ENCODE results near the gene OSM. TPM values are rescaled to one million over a fixed set of nuclear protein-coding genes. Genes with fewer than 3 reads are reported as not detected.
"Not testable (repeated sequence)": the region's sequence is repeated elsewhere in the genome, so short reads cannot be mapped to it uniquely, and the experiment has no call there.

The OSM gene
- total RNA-seq, 1 experiment from 2014 or later = not detected

DNA sequence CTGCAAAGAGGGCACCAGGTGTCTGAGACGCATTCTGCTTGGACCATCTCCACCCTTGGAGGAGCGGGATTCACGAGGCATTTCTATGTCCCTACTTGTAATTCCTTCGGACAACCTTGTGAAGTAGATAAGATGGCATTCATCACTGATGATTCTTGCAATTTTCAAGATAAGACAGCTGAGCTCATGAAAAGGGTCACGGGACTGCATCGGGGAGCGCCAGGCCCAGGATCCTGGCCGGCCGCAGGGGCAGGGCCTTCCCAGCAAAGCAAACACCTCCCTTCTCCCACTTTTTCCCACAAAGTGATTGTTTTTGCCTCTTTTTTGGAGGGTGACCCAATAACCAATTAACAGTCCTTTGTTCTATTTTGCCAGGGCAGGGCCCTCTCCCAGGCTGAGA is 28.5 kb downstream of the OSM start:
- Histone ChIP-seq H3K4me3 (ENCODE audit: low read length) (no peak overlapping the region), H3K36me3 (ENCODE audit: insufficient read depth, low read length) (no peaks in the 10 kb centered on the region), H3K9me3 (ENCODE audit: low read length) (no peaks in the 10 kb centered on the region), H3K27ac (ENCODE audit: low read length) (no peak overlapping the region), H3K4me1 (ENCODE audit: low read length) (peaks cover 2% of the 10 kb centered on the region; the same call in 1 of the 2 replicates), H3K9me2 (replicated peaks; ENCODE audit: insufficient read depth, low read length) (no peaks in the 10 kb centered on the region), H3K9ac (ENCODE audit: low read length) (no peak overlapping the region), H4K20me1 (ENCODE audit: insufficient read depth, low read depth, low read length) (no peaks in the 10 kb centered on the region), H3K27me3 (ENCODE audit: low read length) (no peaks in the 10 kb centered on the region), H2AFZ (ENCODE audit: low read length) (no peak overlapping the region), H3K79me2 (ENCODE audit: low read length) (no peaks in the 10 kb centered on the region), H3K4me2 (ENCODE audit: low read depth, low read length, poor library complexity, severe bottlenecking) (no peak overlapping the region)
- no peak for DNase-seq

DNA sequence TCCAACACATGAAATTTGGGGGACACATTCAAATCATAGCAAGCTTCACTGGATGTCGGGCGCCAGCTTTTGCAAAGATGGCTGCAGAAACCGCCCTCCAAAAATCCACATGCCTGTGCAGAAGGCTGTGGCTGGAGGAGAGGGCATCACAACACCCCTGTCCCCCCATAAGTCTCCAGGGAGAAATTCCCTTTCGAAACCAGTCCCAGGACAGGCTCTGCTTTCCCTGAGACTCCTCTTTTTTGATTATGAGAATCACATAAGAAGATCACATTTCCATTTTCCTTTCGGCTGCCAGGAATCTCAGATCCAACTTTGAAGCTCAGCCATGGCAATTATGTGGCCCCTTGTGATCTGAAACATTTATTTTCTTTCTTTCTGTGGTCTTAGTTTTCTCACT is 29.8 kb downstream of the OSM start:
- H3K9me3 ChIP-seq (ENCODE audit: low read length) = no peaks in the 10 kb centered on the region
- peaks cover 2% of the 10 kb centered on the region; the same call in 1 of the 2 replicates for H3K4me1 ChIP-seq (ENCODE audit: low read length)
- H3K27ac ChIP-seq (ENCODE audit: low read length) = no peak overlapping the region
- DNase-seq = no peak
- no peak overlapping the region for H3K4me3 ChIP-seq (ENCODE audit: low read length)
- H3K4me2 ChIP-seq (ENCODE audit: low read depth, low read length, poor library complexity, severe bottlenecking) = no peak overlapping the region
- H3K36me3 ChIP-seq (ENCODE audit: insufficient read depth, low read length) = no peaks in the 10 kb centered on the region
- H3K9me2 ChIP-seq (replicated peaks; ENCODE audit: insufficient read depth, low read length) = no peaks in the 10 kb centered on the region
- no peak overlapping the region for H3K9ac ChIP-seq (ENCODE audit: low read length)
- H3K27me3 ChIP-seq (ENCODE audit: low read length) = no peaks in the 10 kb centered on the region
- H4K20me1 ChIP-seq (ENCODE audit: insufficient read depth, low read depth, low read length) = no peaks in the 10 kb centered on the region
- no peaks in the 10 kb centered on the region for H3K79me2 ChIP-seq (ENCODE audit: low read length)
- no peak overlapping the region for H2AFZ ChIP-seq (ENCODE audit: low read length)

DNA sequence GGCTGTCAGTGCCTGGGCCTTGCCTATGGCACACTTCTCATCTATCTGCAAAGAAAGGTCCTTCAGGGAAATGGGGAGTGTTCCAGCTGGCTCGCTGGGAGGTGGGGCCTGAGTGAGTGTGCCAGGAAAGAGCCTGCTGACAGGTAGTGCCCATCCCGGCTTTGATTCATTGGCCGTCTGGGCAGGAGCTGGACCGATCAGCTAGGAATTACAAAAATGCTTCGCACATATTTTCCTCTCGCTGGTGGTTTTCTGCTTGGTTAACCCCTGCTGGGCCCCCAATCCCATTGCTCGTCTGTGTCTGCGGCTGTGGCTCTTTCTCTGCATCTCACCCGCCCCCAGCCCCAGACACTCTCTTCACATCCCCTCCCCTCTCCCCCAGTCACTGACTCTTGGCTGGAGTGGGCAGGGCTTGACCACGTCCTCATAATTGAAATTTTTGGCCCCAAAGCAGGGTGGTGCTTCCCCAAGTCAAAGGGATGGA is 30.9 kb downstream of the OSM start:
- no peak overlapping the region for H2AFZ ChIP-seq (ENCODE audit: low read length)
- no peaks in the 10 kb centered on the region; the same call in 1 of the 2 replicates for H3K4me1 ChIP-seq (ENCODE audit: low read length)
- no peaks in the 10 kb centered on the region for H3K36me3 ChIP-seq (ENCODE audit: insufficient read depth, low read length)
- H3K27ac ChIP-seq (ENCODE audit: low read length) = no peak overlapping the region
- H4K20me1 ChIP-seq (ENCODE audit: insufficient read depth, low read depth, low read length) = no peaks in the 10 kb centered on the region
- no peaks in the 10 kb centered on the region for H3K9me3 ChIP-seq (ENCODE audit: low read length)
- no peak overlapping the region for H3K4me3 ChIP-seq (ENCODE audit: low read length)
- no peak for DNase-seq
- H3K79me2 ChIP-seq (ENCODE audit: low read length) = no peaks in the 10 kb centered on the region
- H3K9ac ChIP-seq (ENCODE audit: low read length) = no peak overlapping the region
- no peaks in the 10 kb centered on the region for H3K27me3 ChIP-seq (ENCODE audit: low read length)
- H3K9me2 ChIP-seq (replicated peaks; ENCODE audit: insufficient read depth, low read length) = no peaks in the 10 kb centered on the region
- H3K4me2 ChIP-seq (ENCODE audit: low read depth, low read length, poor library complexity, severe bottlenecking) = no peak overlapping the region

DNA sequence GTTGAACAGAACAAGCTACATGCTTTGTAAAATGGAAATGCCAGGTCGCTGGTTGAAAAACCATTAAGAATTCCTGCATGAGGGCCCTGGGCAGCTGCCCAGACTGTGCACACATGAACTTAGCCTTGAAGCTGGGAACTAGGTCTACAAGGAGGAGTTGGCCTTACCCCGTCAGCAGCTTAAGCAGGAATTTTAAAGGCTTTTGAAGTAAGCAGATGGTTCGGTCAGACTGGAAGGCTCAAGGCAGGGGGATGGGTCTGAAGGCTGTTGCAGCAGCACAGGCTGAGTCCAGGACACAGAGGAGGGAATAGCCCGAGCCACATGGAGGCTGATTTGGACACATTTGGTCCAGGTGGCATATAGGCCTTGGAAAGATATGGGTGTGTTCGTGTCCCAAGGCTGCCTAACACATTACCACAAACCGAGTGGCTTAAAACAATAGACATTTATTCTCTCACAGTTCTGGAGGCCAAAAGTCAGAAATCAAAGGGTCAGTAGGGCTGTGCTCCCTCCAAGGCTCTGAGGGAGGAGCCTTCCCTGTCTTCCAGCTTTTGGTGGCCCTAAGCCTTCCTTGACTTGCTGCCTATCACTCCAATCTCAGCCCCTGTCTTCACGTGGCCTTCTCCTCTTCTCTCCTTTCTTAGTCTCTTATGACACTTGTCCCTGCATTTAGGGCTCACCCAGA is 31.7 kb downstream of the OSM start:
- Histone ChIP-seq H3K36me3 (ENCODE audit: insufficient read depth, low read length) (no peaks in the 10 kb centered on the region), H2AFZ (ENCODE audit: low read length) (no peak overlapping the region), H3K27ac (ENCODE audit: low read length) (no peak overlapping the region), H3K4me2 (ENCODE audit: low read depth, low read length, poor library complexity, severe bottlenecking) (no peak overlapping the region), H3K4me1 (ENCODE audit: low read length) (no peaks in the 10 kb centered on the region), H3K9me3 (ENCODE audit: low read length) (no peaks in the 10 kb centered on the region), H3K27me3 (ENCODE audit: low read length) (no peaks in the 10 kb centered on the region), H3K9ac (ENCODE audit: low read length) (no peak overlapping the region), H3K9me2 (replicated peaks; ENCODE audit: insufficient read depth, low read length) (no peaks in the 10 kb centered on the region), H3K79me2 (ENCODE audit: low read length) (no peaks in the 10 kb centered on the region), H3K4me3 (ENCODE audit: low read length) (no peak overlapping the region), H4K20me1 (ENCODE audit: insufficient read depth, low read depth, low read length) (no peaks in the 10 kb centered on the region)
- DNase-seq = no peak

DNA sequence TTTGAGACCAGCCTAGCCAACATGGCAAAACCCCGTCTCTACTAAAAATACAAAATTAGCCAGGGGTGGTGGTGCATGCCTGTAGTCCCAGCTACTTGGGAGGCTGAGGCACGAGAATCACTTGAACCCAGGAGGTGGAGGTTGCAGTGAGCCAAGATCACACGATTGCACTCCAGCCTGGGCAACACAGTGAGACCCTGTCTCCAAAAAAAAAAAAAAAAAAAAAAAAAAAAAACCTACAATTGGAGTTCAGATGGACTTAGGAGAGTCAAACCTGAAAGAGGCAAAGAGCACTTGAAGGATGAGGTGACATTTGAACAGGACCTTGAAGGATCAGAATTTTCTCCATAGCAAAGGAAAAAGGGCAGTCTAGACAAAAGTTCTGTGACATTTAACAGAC is 32.3 kb downstream of the OSM start:
- not testable (repeated sequence) for H3K4me1 ChIP-seq (ENCODE audit: low read length); H3K9me2 ChIP-seq (replicated peaks; ENCODE audit: insufficient read depth, low read length); H3K9ac ChIP-seq (ENCODE audit: low read length); H3K36me3 ChIP-seq (ENCODE audit: insufficient read depth, low read length); DNase-seq; H3K4me3 ChIP-seq (ENCODE audit: low read length); H4K20me1 ChIP-seq (ENCODE audit: insufficient read depth, low read depth, low read length); H3K79me2 ChIP-seq (ENCODE audit: low read length); H3K4me2 ChIP-seq (ENCODE audit: low read depth, low read length, poor library complexity, severe bottlenecking); H3K27me3 ChIP-seq (ENCODE audit: low read length); H3K9me3 ChIP-seq (ENCODE audit: low read length); H3K27ac ChIP-seq (ENCODE audit: low read length); H2AFZ ChIP-seq (ENCODE audit: low read length)

DNA sequence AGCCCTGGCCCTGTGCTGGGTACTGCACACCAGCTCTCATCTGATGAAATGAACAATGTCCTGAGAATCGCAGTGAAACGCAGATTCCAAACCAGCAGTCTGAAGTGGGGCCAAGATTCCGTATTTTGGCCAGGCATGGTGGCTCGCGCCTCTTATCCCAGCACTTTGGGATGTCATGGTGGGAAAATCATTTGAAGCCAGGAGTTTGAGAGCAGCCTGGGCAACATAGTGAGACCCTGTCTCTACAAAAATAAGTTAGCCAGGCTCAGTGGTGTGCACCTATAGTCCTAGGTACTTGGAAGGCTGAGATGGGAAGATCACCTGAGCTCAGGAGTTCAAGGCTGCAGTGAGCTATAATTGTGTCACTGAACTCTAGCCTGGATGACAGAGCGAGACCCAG is 33.1 kb downstream of the OSM start:
- Histone ChIP-seq H3K79me2 (ENCODE audit: low read length) (no peaks in the 10 kb centered on the region), H4K20me1 (ENCODE audit: insufficient read depth, low read depth, low read length) (no peaks in the 10 kb centered on the region), H3K4me2 (ENCODE audit: low read depth, low read length, poor library complexity, severe bottlenecking) (no peak overlapping the region), H3K27ac (ENCODE audit: low read length) (no peak overlapping the region), H3K4me3 (ENCODE audit: low read length) (no peak overlapping the region), H3K9me2 (replicated peaks; ENCODE audit: insufficient read depth, low read length) (no peaks in the 10 kb centered on the region), H3K9ac (ENCODE audit: low read length) (no peak overlapping the region), H3K4me1 (ENCODE audit: low read length) (no peaks in the 10 kb centered on the region), H3K36me3 (ENCODE audit: insufficient read depth, low read length) (no peaks in the 10 kb centered on the region), H3K27me3 (ENCODE audit: low read length) (no peaks in the 10 kb centered on the region), H2AFZ (ENCODE audit: low read length) (no peak overlapping the region), H3K9me3 (ENCODE audit: low read length) (no peaks in the 10 kb centered on the region)
- no peak for DNase-seq

DNA sequence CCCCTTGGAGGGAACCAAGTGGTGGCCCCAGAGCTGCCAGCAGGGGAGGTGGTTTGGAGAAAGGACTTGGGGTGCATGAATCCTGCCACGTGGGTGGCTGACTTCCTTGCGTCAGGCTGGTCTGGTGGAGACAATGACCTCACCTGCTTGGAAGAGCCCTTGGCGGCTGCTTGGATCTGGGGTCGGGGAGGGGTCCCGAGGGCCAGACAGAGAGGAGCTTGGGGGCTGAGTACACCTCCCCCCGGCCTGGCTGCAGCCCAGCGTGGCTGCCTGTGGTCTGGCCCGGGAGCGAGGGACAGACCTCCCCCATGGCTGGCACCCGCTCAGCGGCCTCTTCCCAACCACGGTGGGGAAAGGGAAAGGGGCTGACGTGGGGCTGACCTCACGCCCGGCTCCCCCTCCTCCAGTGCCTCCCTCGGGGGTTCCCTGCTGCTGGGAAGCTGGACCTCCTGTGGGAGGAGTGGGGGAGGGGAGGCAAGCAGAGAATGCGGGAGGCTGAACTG is 33.9 kb downstream of the OSM start:
- Histone ChIP-seq H3K9me3 (ENCODE audit: low read length) (no peaks in the 10 kb centered on the region), H2AFZ (ENCODE audit: low read length) (no peak overlapping the region), H3K27ac (ENCODE audit: low read length) (no peak overlapping the region), H3K4me1 (ENCODE audit: low read length) (no peaks in the 10 kb centered on the region), H3K27me3 (ENCODE audit: low read length) (no peaks in the 10 kb centered on the region), H3K4me3 (ENCODE audit: low read length) (no peak overlapping the region), H4K20me1 (ENCODE audit: insufficient read depth, low read depth, low read length) (no peaks in the 10 kb centered on the region), H3K36me3 (ENCODE audit: insufficient read depth, low read length) (no peaks in the 10 kb centered on the region), H3K9me2 (replicated peaks; ENCODE audit: insufficient read depth, low read length) (no peaks in the 10 kb centered on the region), H3K79me2 (ENCODE audit: low read length) (no peaks in the 10 kb centered on the region), H3K9ac (ENCODE audit: low read length) (no peak overlapping the region), H3K4me2 (ENCODE audit: low read depth, low read length, poor library complexity, severe bottlenecking) (no peak overlapping the region)
- DNase-seq = no peak

DNA sequence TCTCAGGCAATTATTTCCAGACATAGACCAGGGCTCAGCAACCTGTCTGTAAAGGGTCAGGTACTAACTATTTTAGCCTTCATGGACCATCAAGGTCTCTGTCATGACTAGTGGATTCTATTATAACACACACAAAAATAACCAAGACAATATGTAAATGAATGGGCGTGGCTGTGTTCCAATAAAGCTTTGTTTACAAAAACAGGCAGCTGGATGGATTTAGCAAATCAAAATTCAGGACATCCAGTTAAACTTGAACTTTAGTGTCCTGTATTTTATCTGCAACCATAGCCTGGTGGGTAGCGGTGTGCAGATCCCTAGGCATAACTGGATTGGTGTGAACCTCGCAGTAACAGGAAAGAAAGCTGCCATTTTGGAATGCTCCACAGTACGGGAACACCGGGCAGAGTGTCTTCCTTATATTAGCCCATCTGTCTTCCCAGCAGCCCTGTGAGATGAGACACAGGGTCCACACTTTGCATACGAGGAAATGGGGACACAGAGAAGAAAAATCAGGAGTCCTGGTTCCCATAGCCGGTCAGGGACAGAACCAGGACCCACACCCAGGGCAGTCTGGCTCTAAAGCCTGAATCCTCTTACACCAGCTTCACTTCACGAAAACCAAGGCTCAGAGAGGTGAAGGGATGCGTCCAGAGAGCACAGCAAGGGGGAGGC is 35.7 kb downstream of the OSM start:
- no peak overlapping the region for H2AFZ ChIP-seq (ENCODE audit: low read length)
- H3K36me3 ChIP-seq (ENCODE audit: insufficient read depth, low read length) = no peaks in the 10 kb centered on the region
- H3K4me2 ChIP-seq (ENCODE audit: low read depth, low read length, poor library complexity, severe bottlenecking) = no peak overlapping the region
- H3K27me3 ChIP-seq (ENCODE audit: low read length) = no peaks in the 10 kb centered on the region
- H3K9me3 ChIP-seq (ENCODE audit: low read length) = no peaks in the 10 kb centered on the region
- H3K27ac ChIP-seq (ENCODE audit: low read length) = no peak overlapping the region
- H3K4me1 ChIP-seq (ENCODE audit: low read length) = no peaks in the 10 kb centered on the region
- no peaks in the 10 kb centered on the region for H3K9me2 ChIP-seq (replicated peaks; ENCODE audit: insufficient read depth, low read length)
- no peaks in the 10 kb centered on the region for H3K79me2 ChIP-seq (ENCODE audit: low read length)
- no peak for DNase-seq
- no peaks in the 10 kb centered on the region for H4K20me1 ChIP-seq (ENCODE audit: insufficient read depth, low read depth, low read length)
- H3K9ac ChIP-seq (ENCODE audit: low read length) = no peak overlapping the region
- H3K4me3 ChIP-seq (ENCODE audit: low read length) = no peak overlapping the region
